ENCODE data around the gene MEG3. TPM values are rescaled to one million over a fixed set of nuclear protein-coding genes. Genes with fewer than 3 reads are reported as not detected.

Gene MEG3
- total and polyA plus RNA-seq, 2 of the 4 experiments (the other 2 are of a cell fraction): 31.5 to 556 TPM

GRCh38 chr14:100791348-100791735 is 34.6 kb upstream of the MEG3 start (continued):
- TF ChIP-seq ELK1 (IDR thresholded peaks at IDR 0.05; ENCODE audit: borderline replicate concordance, low read depth, low read length): no peak
- no peak for TF ChIP-seq RCOR1 (IDR thresholded peaks at IDR 0.05; ENCODE audit: insufficient replicate concordance, low read length)

- no peaks in the 10 kb centered on the region for H4K20me1 ChIP-seq (ENCODE audit: insufficient read depth, low read length)
- no peak overlapping the region for H2AK5ac ChIP-seq (ENCODE audit: low read depth, low read length)
- H3K9me1 ChIP-seq (ENCODE audit: insufficient read depth, low read length): no peaks in the 10 kb centered on the region
- no peak overlapping the region for H2BK15ac ChIP-seq (ENCODE audit: low read depth, low read length)
- no peak overlapping the region for H3K14ac ChIP-seq (replicated peaks; ENCODE audit: low read depth, low read length)
- H3K56ac ChIP-seq (ENCODE audit: extremely low read depth, insufficient read depth, low read length): no peak overlapping the region
- intact Hi-C loops (cut with micrococcal nuclease): no loop called here
- no TSS peak for BruUV-seq (replicated peaks)
- in situ Hi-C loops (cut with MboI; ENCODE audit: low sequenced_read_pairs): no loop called here
- H3K9me3 ChIP-seq (ENCODE audit: control insufficient read depth, insufficient read depth, low read length): no peaks in the 10 kb centered on the region
- TF ChIP-seq CEBPB (IDR thresholded peaks at IDR 0.05; ENCODE audit: low read depth, low read length) (no peak), POLR2A (IDR thresholded peaks at IDR 0.05; ENCODE audit: low read depth, low read length) (no peak), MXI1 (IDR thresholded peaks at IDR 0.05; ENCODE audit: borderline replicate concordance, low read depth, low read length) (no peak), MAZ (IDR thresholded peaks at IDR 0.05; ENCODE audit: borderline replicate concordance, low read depth, low read length) (no peak), BHLHE40 (IDR thresholded peaks at IDR 0.05; ENCODE audit: low read depth, low read length) (no peak)
- no peaks in the 10 kb centered on the region for H3K4me1 ChIP-seq (ENCODE audit: control insufficient read depth, insufficient read depth, low read length)
- ChIA-PET CTCF (no interaction called here), POLR2A (ENCODE audit: unreplicated experiment) (no interaction called here)
- H3K79me1 ChIP-seq (ENCODE audit: low read depth in 1 of 2, low read length in 2 of 2): no peaks in the 10 kb centered on the region
- H2BK120ac ChIP-seq (ENCODE audit: low read depth, low read length): no peak overlapping the region
- no peak overlapping the region for H2AK9ac ChIP-seq (replicated peaks; ENCODE audit: low read depth, low read length, poor library complexity)
- DNase-seq: no peak
- WGBS, 2 experiments (ENCODE audit: extremely low coverage in 2 of 2, insufficient read length in 1 of 2): 93% methylated on average over 3 of the region's 13 CpGs; no CpG with 5 or more reads in 1 of the 2 experiments
- H3K4me2 ChIP-seq (ENCODE audit: low read depth, low read length): no peak overlapping the region
- H3K4ac ChIP-seq (ENCODE audit: low read depth, low read length): no peak overlapping the region
- H3K9ac ChIP-seq (ENCODE audit: low read depth, low read length): no peak overlapping the region
- no peak for ATAC-seq (ENCODE audit: low read depth)
- no peak overlapping the region for H3K27ac ChIP-seq (ENCODE audit: insufficient read depth, low read length)
- no peak overlapping the region for H4K5ac ChIP-seq (ENCODE audit: low read depth, low read length)
- H3K36me3 ChIP-seq (ENCODE audit: control insufficient read depth, insufficient read depth, low read length): no peaks in the 10 kb centered on the region
- H4K91ac ChIP-seq (ENCODE audit: insufficient read depth, low read depth, low read length): no peak overlapping the region
- dilution Hi-C loops (cut with HindIII; ENCODE audit: low sequenced_read_pairs, unreplicated experiment): no loop called here
- no peak overlapping the region for H2BK20ac ChIP-seq (ENCODE audit: low read depth, low read length)
- H3K23ac ChIP-seq (ENCODE audit: low read depth, low read length): no peak overlapping the region
- H2BK5ac ChIP-seq (ENCODE audit: low read depth, low read length, poor library complexity, severe bottlenecking): no peak overlapping the region
- no peak overlapping the region for H3K18ac ChIP-seq (ENCODE audit: low read depth, low read length)
- H2AFZ ChIP-seq (replicated peaks; ENCODE audit: low read length, poor library complexity): no peak overlapping the region
- H4K8ac ChIP-seq (ENCODE audit: low read depth in 2 of 2, low read length in 2 of 2): no peak overlapping the region
- H3K4me3 ChIP-seq (ENCODE audit: insufficient read depth, low read depth, low read length): no peak overlapping the region
- peaks cover 39% of the 10 kb centered on the region for H3K27me3 ChIP-seq (ENCODE audit: control insufficient read depth, insufficient read depth, low read length)
These were observed 33.9 kb upstream of the MEG3 start for GRCh38 chr14:100791995-100792394.
